ENCODE results near the gene CMAS. TPM values are rescaled to one million over a fixed set of nuclear protein-coding genes. Genes with fewer than 3 reads are reported as not detected.
"Not testable (repeated sequence)": the region's sequence is repeated elsewhere in the genome, so short reads cannot be mapped to it uniquely, and the experiment has no call there.

Gene CMAS
- polyA plus RNA-seq, 3 donors = 56.7 to 57.6 (median 57.4) TPM

DNA sequence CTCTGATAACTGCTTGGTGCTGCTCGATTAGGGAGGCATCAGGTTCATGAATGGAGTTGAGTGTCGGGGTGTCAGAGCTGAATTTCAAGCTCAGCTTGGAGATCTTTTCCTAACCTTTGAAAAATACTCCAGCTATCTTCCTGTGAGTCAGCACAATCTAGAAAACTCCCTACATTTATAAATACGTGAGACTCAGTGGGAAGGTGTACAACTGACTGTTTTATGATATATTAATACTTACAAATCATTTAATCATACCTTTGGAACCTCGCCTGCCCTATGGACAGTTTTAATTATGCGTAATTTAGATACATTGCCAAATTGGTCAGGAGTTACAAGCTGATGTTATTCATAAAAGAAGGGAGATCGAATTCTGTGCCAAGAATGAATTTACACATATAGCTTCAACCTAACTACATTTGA is 961 bp downstream of the CMAS start:
- no peak for DNase-seq (ENCODE audit: low read depth in 3 of 3, low spot score in 2 of 3)

DNA sequence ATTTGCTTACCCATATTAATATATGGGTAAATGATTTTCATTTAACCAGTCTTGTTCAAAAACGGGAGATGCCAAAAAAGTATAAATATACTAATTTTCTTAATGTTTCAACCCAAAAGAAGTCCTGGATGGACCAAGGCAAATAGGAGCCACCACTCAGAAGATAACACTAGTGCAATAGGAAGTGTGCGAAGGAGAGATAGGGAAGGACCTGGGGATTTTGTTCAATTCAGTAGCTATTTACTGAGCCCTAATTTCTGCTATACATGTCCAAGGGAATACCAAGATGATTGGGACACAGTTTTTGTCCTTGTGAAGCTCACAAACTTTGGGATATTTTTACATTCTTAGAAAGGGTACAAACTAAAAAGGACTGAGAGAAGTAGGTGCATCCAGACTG is 1.5 kb downstream of the CMAS start:
- DNase-seq (ENCODE audit: low read depth in 3 of 3, low spot score in 2 of 3) = no peak

DNA sequence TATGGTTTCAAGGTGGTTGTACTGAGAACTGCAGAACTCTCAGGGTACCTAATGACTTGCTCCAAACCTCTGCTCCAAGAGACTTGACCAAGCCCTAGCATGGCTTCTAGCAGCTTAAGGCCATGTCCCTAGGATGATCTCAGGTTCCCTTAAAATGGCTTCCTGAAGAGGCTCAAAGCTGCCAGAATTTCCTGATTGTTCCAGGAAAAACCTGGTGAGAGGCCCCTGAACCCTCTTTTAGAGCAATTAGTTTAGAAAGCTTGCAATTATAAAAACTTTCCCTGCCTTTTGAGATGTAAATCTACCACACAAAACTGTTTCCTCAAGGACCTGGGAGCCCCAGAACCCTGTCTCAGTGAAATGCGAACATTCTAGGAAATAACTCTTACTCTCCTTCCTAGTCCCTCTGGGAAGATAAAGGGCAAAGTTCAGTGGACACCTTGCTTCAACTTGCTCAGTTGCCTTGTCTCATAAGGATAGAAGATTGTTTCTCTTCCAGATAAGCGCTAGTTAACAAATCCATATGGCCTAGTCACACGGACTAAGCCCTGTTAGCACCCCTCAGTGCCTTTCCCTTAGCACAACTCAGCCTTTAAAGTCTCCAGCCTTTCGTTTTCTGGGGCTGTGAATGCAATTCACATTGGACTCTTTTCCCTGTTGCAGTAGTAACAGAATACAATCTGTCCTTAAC is 2.5 kb downstream of the CMAS start:
- DNase-seq (ENCODE audit: low read depth in 3 of 3, low spot score in 2 of 3) = no peak

DNA sequence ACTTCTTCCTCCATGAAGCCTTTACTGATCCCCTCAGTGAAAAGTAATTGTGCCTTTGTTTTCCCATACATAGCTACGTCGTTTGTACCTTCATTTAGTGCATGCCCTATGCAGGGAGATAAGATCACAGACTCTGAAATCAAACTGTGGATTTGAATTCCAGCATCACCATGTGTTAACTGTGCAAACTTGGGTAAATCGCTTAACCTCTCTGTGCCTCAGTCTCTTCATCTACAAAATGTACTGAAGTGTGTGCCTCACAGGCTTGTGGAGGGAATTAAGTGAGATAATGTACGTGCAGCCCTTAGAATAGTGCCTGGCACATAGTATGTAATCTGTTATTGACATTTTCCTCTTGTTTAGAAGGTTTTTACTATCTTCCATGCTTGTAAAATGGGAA is 4.1 kb downstream of the CMAS start:
- no peak for DNase-seq (ENCODE audit: low read depth in 3 of 3, low spot score in 2 of 3)

DNA sequence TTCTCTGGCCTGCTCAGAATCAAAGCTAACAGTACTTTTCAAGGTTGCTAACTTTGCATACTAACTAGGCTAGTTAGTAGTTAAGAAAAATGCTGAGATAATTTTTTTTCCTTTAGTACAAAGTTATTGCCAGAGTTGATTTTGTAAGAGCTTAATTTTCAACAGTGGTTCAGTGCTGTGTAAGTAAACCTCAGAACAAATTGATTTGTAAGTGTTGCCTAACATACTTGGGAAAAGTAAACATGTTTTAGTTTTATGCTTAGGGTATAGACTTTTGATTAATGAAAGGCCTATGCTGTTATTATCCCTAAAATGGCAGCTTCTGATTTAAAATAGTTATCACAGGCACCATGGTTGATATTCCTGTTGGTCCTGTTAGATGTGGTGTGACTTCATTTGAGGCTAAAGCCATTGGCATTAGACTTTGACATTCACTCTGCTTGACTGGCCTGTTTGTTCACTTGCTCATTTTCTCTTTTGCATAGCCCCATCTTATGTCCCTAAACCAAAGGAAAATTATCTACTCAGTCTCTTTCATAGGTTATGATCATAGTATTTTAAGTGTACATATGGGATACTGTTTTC is 5.2 kb downstream of the CMAS start:
- no peak for DNase-seq (ENCODE audit: low read depth in 3 of 3, low spot score in 2 of 3)

DNA sequence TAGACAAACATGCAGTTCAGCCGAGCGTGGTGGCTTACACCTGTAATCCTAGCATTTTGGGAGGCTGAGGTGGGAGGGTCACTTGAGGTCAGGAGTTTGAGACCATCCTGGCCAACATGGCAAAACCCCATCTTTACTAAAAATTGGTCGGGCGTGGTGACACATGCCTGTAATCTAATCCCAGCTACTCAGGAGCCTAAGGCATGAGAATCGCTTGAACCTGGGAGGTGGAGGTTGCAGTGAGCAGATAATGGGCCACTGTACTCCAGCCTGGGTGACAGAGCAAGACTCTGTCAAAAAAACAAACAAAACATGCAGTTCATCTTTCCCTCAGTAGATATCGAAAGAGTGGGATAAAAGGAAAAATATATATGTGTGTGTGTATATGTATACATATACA is 7.0 kb downstream of the CMAS start:
- not testable (repeated sequence) for DNase-seq (ENCODE audit: low read depth in 3 of 3, low spot score in 2 of 3)

DNA sequence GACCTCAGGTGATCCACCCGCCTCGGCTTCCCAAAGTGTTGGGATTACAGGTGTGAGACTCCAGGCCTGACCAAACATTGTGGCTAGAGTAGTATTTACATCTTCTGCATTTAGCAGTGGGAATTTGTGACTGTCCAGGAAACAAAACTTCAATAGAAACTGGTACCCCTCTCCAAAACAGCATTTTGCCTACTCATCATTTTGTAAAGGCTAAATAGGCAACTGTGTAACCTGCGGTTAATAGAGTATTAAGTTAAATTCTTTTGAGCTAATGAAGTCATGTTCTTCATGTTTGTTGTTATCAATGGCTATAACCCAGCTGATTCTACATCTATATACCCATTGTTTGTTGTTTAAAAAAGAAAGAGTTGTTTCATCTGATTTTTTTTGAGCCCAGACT is 8.1 kb downstream of the CMAS start:
- no peak for DNase-seq (ENCODE audit: low read depth in 3 of 3, low spot score in 2 of 3)

DNA sequence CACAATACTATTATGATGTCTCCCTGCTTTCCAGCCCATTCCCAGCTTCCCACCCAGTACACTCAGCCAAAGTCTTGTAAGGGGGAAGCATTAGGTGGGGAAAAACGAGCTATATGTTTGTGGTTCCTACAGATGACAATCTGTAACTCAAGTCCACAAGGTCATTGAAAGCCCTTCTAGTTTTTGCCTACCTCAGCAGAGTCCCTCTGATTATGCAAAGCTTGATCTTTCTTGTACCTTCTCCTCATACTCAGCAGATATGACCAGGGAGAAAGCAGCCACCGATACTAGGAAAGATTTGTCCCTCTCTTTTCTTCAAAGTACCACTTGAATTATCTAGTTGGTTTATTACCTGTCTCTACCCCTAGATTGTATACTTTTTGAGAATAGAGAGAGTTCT is 10.6 kb downstream of the CMAS start:
- DNase-seq (ENCODE audit: low read depth in 3 of 3, low spot score in 2 of 3) = no peak

DNA sequence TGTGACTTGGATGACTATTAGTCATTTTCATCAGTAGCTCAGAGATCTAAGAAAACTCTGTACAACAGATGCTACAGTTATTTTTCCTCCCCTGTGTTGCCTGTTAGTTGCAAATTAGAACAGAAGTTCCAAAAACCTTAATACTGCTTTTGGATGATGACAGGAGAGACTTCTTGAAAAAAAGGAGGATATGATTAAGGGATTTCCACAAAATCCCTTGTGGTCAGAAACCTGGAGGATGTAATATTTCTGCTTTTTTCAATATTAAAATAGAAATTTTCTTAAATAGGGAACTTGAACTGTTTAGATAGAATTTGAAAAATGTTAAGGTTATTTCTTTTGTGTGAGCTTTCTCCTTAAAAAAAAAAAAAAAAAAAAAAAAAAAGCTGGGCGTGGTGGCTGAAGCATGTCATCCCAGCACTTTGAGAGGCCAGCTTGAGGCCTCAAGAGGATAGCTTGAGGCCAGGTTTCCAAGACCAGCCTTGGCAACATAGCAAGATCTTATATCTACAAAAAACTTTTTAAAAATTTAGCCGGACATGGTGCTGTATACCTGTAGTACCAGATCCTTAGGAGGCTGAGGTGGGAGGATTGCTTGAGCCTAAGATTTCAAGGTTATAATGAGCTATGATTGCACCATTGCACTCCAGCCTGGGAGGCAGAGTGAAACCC is 14.1 kb downstream of the CMAS start:
- no peak for DNase-seq (ENCODE audit: low read depth in 3 of 3, low spot score in 2 of 3)

DNA sequence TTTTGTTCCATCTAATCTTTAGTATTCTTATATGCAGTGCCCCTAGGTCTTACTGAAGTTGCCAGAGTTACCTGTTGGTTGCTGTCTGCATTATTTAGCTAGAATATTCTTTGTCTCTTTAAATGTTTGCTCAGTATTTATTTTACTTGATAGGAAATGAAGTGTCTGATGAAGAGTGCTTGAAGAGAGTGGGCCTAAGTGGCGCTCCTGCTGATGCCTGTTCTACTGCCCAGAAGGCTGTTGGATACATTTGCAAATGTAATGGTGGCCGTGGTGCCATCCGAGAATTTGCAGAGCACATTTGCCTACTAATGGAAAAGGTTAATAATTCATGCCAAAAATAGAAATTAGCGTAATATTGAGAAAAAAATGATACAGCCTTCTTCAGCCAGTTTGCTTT is 18.9 kb downstream of the CMAS start:
- DNase-seq (ENCODE audit: low read depth in 3 of 3, low spot score in 2 of 3) = no peak

DNA sequence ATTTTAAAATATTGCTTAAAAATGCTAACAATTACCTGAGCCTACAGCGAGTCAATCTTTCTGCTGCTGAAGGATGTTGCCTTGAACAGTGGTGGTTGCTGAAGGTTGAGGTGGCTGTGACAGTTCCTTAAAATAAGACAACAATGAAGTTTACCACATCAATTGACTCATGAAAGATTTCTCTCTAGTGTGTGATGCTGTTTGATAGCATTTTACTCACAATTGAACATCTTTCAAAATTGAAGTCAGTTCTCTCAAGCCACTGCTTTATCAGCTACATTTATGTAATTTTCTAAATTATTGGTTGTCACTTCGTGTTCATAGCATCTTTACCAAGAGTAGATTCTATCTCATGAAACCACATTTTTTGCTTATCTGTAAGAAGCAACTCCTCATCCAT is 20.3 kb downstream of the CMAS start:
- DNase-seq (ENCODE audit: low read depth in 3 of 3, low spot score in 2 of 3) = no peak

DNA sequence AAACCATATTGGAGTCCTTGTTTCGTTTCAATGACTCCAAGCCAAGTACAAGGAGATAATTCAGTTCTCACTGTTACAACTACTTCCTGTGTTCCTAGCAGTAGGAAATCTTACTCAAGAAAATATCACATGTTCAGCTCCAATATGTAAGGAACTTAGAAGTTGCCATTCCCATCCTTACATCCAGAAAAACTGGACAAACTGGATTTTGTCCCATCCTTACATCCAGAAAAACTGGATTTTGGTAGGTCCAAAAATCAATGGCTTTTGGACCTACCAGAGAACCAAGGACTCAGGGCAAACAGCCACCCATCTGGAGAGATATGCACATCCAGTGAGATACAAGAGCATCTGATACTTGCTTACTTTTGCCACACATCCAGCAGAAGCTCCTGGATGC is 23.8 kb downstream of the CMAS start:
- DNase-seq (ENCODE audit: low read depth in 3 of 3, low spot score in 2 of 3) = no peak

DNA sequence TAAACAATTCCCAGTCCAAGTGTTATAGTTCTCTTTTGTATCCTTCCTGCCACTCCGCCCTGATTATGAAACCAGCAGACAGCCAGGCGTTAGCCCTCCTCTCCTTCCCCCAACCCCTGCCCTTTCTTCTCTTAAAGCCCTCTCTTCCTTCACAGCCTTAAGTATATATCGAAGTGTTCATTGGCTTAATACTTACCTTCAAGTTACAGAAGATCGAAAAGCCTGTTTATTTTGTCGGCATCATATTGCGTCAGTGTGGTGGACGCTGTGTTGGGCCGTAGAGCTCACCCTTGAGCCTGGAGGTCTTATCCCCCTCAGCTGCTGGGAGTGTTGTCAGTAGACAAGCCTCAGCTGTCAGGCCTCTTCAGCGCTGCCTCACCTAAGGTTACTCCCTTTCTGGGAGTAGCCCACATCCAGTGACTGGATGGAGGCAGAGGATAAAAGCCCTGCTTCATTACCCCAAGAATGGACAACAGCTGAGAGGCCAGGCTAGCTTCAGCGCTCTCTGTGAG is 36.2 kb downstream of the CMAS start:
- DNase-seq (ENCODE audit: low read depth in 3 of 3, low spot score in 2 of 3) = peak in 1 of 3 donors; percentile 1

DNA sequence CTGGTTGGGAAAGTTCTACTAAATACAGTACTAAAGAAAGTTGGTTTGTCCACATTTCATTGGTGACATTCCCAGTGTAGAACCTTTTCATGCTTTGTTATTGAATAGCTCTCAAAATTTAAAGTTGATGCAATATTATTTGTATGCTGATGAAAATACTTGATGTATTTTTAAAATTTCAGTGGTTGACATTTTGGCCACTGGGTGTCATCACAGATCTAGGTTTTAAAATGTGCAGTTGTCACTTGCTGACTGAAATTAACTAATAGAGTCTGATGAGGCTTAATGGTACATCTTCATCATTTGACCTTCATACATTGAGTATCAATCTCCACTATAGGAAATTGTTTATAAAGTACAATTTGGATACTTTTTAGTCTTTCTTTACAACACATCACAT is 37.1 kb downstream of the CMAS start:
- DNase-seq (ENCODE audit: low read depth in 3 of 3, low spot score in 2 of 3) = peak in 2 of 3 donors; percentile 15 to 23

DNA sequence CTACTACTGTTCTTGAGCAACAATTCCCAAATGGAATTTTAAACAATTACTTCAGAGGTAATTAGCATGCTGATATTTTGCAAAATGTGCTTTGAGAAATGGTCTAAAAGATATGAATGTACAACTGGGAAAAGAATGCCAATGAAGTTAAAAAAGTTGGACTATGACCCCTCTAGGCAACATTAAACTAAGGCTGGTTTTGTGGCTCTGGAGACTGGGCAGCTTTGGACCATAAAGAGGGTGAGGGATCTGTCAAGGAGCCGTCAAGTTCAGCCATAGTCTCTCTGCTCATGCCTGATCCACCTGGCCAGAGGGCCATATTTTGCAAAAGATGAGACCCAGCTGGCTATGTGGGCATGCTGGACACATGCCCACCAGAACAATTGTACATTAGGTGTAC is 38.8 kb downstream of the CMAS start:
- DNase-seq (ENCODE audit: low read depth in 3 of 3, low spot score in 2 of 3) = no peak

DNA sequence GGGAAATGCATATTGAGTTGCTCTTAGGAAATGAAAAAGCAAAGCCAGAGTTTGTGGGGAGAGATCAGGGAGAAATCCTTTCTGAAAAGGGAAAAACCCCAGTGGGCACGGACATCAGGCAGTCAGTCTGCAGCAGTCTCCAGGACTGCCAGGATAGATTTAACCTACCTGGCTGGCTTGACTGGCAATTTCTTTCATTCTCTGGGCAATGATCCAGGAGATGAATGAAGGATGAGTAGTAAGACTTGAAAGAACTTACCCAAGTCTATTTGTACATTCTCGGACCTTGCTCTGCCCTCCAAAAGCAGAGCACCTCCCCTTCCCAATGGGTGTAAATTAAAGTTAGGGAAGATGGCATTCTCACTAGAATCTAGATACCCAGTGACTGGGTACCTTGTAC is 42.9 kb downstream of the CMAS start:
- DNase-seq (ENCODE audit: low read depth in 3 of 3, low spot score in 2 of 3) = no peak

DNA sequence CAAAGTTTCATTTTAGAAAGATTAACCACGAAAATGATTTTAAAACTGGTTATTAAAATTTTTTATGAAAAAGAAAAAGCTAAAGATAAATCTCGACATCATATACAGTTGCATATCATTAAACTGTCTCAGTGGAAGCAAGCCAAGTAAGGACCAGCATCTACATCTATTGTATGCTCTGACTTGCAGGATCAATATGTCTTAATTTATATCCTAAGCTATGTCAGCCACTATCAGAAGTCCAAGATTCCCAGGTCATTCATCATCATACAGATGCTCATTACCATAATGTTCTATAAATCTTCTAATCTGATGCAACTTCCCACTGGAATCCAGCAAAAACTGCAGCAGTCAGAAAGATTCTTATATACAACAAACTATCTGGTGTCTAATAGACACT is 43.5 kb downstream of the CMAS start:
- DNase-seq (ENCODE audit: low read depth in 3 of 3, low spot score in 2 of 3) = no peak

DNA sequence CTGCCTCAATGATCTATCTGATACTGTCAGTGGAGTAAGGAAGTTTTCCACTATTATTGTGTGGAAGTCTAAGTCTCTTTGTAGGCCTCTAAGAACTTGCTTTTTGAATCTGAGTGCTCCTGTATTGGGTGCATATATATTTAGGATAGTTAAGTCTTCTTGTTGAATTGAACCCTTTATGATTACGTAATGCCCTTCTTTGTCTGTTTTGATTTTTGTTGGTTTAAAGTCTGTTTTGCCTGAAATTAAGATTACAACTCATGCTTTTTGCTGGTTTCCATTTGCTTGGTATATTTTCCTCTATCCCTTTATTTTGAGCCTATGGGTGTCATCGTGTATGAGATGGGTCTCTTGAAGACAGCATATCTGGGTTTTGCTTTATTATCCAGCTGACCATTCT is 53.0 kb downstream of the CMAS start:
- DNase-seq (ENCODE audit: low read depth in 3 of 3, low spot score in 2 of 3) = not testable (repeated sequence)

DNA sequence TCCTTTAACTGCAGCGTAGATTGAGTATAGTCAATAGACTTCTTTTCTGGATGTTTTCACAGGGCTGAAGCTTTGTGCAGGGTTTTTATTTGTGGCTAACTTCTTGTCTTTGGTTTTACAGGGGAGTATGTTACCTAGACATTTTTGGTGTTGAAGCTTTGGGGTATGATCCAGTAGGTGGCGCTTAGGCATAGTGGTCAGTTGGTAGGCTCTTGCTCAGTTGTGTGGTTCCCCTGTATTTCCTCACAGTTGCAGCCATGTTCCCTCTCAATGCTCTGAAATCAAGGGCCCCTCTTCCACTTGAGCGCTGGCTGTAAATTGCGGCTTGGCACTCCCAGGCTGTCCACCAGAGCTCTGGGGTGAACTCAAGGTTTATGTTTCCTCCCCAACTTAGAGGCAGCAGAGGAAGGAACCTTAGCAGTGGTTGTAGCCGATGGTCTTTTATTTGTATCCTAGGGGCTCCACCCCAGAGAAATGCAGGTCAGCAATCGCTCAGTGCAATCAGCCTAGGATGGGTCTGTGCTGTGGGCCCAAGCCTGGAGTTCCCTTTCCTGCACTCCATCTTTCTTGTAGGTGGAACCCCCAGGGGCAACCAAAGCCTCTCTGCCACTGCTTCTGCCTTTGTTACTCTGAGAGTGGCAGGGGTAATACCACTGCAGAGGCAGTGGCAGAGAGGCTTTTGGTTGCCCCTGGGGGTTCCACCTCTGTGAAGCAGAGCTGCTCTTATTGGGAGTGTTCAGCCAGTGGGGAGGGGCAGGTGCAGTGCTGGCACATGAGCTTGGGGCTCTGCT is 55.1 kb downstream of the CMAS start:
- DNase-seq (ENCODE audit: low read depth in 3 of 3, low spot score in 2 of 3) = no peak

DNA sequence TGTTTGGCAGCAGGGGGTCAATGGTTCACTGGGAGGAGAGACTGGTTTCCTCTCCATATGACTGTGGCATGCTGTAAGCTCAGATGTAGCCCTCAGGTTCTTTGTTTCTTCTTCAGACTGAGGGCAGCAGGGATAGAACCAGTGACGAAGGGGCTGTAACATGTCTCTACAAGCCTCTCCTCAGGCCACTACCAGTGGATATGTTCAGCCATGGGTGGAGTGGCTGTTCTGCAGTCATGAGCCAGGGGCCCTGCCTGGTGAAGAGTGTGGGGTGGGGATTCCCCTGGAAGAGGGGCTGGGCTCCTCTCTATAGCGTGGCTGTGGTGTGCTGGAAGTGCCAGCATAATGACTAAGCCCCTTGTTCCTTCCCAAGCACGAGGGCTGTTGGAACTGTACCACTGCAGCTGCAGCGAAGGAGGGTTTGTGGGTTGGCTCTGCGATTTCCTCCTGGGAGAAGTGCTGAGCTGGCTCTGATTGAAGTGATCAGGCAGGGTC is 55.8 kb downstream of the CMAS start:
- no peak for DNase-seq (ENCODE audit: low read depth in 3 of 3, low spot score in 2 of 3)

DNA sequence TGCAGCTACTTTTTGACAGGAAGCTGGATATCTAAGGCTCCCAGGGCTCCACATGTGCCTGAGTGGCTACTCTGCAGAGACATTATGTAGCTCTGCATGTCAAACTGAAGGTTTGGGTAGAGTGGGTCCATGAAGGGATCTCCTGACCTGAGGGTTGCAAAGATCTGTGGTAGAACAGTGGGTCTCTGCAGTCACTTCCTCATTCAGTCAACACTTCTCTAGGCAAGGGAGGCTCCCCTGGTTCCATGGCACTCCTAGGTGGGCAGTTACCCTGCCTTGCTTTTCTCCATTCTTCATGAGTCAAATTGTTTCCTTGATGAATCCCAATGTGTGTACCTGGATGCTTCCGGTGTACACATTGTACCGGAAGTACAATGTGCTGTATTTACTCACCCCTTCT is 57.4 kb downstream of the CMAS start:
- DNase-seq (ENCODE audit: low read depth in 3 of 3, low spot score in 2 of 3) = no peak
